ENCODE data around the gene C1QTNF6.
A peak's percentile ranks its signal among the peaks of the same experiment; 100 is the strongest.

The C1QTNF6 gene

GRCh38 chr22:37218399-37218770 lies 30.3 kb upstream of the C1QTNF6 start:
- no peak overlapping the region for H2BK5ac ChIP-seq (ENCODE audit: low read depth, low read length, poor library complexity, severe bottlenecking)

DNA sequence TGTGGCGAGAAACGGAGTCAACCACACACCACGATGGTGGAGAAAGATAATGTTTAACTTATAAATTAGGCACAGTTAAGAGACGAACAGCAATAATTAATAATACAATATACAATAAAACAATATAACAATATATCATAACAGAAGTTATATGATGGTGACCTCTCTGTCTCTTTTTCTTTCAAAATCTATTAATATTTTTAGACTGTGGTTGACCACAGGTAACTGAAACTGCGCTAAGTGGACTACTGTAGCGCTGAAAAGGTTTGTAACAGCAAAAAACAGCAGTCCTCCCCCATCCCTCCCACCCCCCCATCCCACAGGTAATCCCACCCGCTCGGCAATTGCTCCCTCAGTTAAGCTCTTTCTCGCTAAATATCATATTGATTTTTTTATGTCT lies 27.8 kb upstream of the C1QTNF6 start:
- H3K27ac ChIP-seq (ENCODE audit: low read length, poor library complexity, severe bottlenecking): no peak overlapping the region
- H3K18ac ChIP-seq (ENCODE audit: low read depth in 1 of 2, low read length in 2 of 2): no peak overlapping the region
- H2BK15ac ChIP-seq (ENCODE audit: low read depth, poor library complexity, severe bottlenecking): no peak overlapping the region
- DNase-seq: no peak
- no peak overlapping the region for H4K8ac ChIP-seq (ENCODE audit: low read length)
- WGBS: 95% methylated on average over 7 of the region's 9 CpGs
- no peak overlapping the region for H3K14ac ChIP-seq (ENCODE audit: low read length in 2 of 2)
- H3K4me3 ChIP-seq (ENCODE audit: insufficient read depth in 1 of 2, low read depth in 1 of 2, low read length in 2 of 2): no peak overlapping the region
- no peak overlapping the region for H2AK5ac ChIP-seq (ENCODE audit: low read length, severe bottlenecking)
- no peak overlapping the region for H2BK12ac ChIP-seq (ENCODE audit: low read length in 2 of 2)
- H2BK120ac ChIP-seq (ENCODE audit: low read depth, low read length): no peak overlapping the region
- no peak overlapping the region for H3K4me2 ChIP-seq (ENCODE audit: low read length, poor library complexity, severe bottlenecking)
- H3K27me3 ChIP-seq (ENCODE audit: control insufficient read depth in 1 of 2, insufficient read depth in 1 of 2, low read length in 2 of 2): peaks cover 18 to 72% of the 10 kb centered on the region in 2 experiments
- H3K9me3 ChIP-seq (ENCODE audit: control insufficient read depth, low read length): no peaks in the 10 kb centered on the region
- no peak overlapping the region for H4K91ac ChIP-seq (ENCODE audit: low read length)
- no peak overlapping the region for H2AFZ ChIP-seq (ENCODE audit: low read depth, low read length)
- H3K9ac ChIP-seq (ENCODE audit: low read length): no peak overlapping the region
- H3K4ac ChIP-seq (ENCODE audit: low read depth in 1 of 2, low read length in 2 of 2): no peak overlapping the region
- H3K4me1 ChIP-seq (ENCODE audit: control insufficient read depth, insufficient read depth, low read depth, low read length): peaks cover 14% of the 10 kb centered on the region
- H2BK5ac ChIP-seq (ENCODE audit: low read depth, low read length, poor library complexity, severe bottlenecking): no peak overlapping the region
- H3K79me1 ChIP-seq (replicated peaks; ENCODE audit: low read length, poor library complexity, severe bottlenecking): no peaks in the 10 kb centered on the region
- H3K23ac ChIP-seq (ENCODE audit: low read length in 2 of 2): no peak overlapping the region
- H3K36me3 ChIP-seq (ENCODE audit: control insufficient read depth in 1 of 2, insufficient read depth in 2 of 2, low read depth in 1 of 2, low read length in 2 of 2): no peaks in the 10 kb centered on the region

More at GRCh38 chr22:37218399-37218770, 30.3 kb upstream of the C1QTNF6 start:
- no peak overlapping the region for H2BK15ac ChIP-seq (ENCODE audit: low read depth, poor library complexity, severe bottlenecking)
- H3K14ac ChIP-seq (ENCODE audit: low read length in 2 of 2): peak overlapping the region in 1 of 2 experiments; percentile 6
- H3K27me3 ChIP-seq (ENCODE audit: control insufficient read depth in 1 of 2, insufficient read depth in 1 of 2, low read length in 2 of 2): peaks cover 3 to 52% of the 10 kb centered on the region in 2 experiments
- H3K4me3 ChIP-seq (ENCODE audit: insufficient read depth in 1 of 2, low read depth in 1 of 2, low read length in 2 of 2): no peak overlapping the region
- H2AFZ ChIP-seq (ENCODE audit: low read depth, low read length): no peak overlapping the region
- 86% methylated on average over 6 of the region's 6 CpGs for WGBS
- no peak overlapping the region for H4K8ac ChIP-seq (ENCODE audit: low read length)
- no peak overlapping the region for H3K23ac ChIP-seq (ENCODE audit: low read length in 2 of 2)
- H2AK5ac ChIP-seq (ENCODE audit: low read length, severe bottlenecking): no peak overlapping the region
- no peak overlapping the region for H3K4me2 ChIP-seq (ENCODE audit: low read length, poor library complexity, severe bottlenecking)
- no peaks in the 10 kb centered on the region for H3K79me1 ChIP-seq (replicated peaks; ENCODE audit: low read length, poor library complexity, severe bottlenecking)
- no peak overlapping the region for H3K9ac ChIP-seq (ENCODE audit: low read length)
- H3K27ac ChIP-seq (ENCODE audit: low read length, poor library complexity, severe bottlenecking): no peak overlapping the region
- H3K9me3 ChIP-seq (ENCODE audit: control insufficient read depth, low read length): no peaks in the 10 kb centered on the region
- H3K4ac ChIP-seq (ENCODE audit: low read depth in 1 of 2, low read length in 2 of 2): no peak overlapping the region
- H2BK120ac ChIP-seq (ENCODE audit: low read depth, low read length): no peak overlapping the region
- peaks cover 9% of the 10 kb centered on the region for H3K4me1 ChIP-seq (ENCODE audit: control insufficient read depth, insufficient read depth, low read depth, low read length)
- no peaks in the 10 kb centered on the region for H3K36me3 ChIP-seq (ENCODE audit: control insufficient read depth in 1 of 2, insufficient read depth in 2 of 2, low read depth in 1 of 2, low read length in 2 of 2)
- no peak overlapping the region for H4K91ac ChIP-seq (ENCODE audit: low read length)
- DNase-seq: no peak
- H3K18ac ChIP-seq (ENCODE audit: low read depth in 1 of 2, low read length in 2 of 2): no peak overlapping the region
- H2BK12ac ChIP-seq (ENCODE audit: low read length in 2 of 2): no peak overlapping the region

- Histone ChIP-seq H3K4me2 (ENCODE audit: low read length, poor library complexity, severe bottlenecking) (no peak overlapping the region), H3K27ac (ENCODE audit: low read length, poor library complexity, severe bottlenecking) (no peak overlapping the region), H3K9ac (ENCODE audit: low read length) (no peak overlapping the region), H3K9me3 (ENCODE audit: control insufficient read depth, low read length) (no peaks in the 10 kb centered on the region), H2BK5ac (ENCODE audit: low read depth, low read length, poor library complexity, severe bottlenecking) (no peak overlapping the region), H3K79me1 (replicated peaks; ENCODE audit: low read length, poor library complexity, severe bottlenecking) (no peaks in the 10 kb centered on the region), H2AFZ (ENCODE audit: low read depth, low read length) (no peak overlapping the region), H3K4me3 (ENCODE audit: insufficient read depth in 1 of 2, low read depth in 1 of 2, low read length in 2 of 2) (no peak overlapping the region), H3K18ac (ENCODE audit: low read depth in 1 of 2, low read length in 2 of 2) (no peak overlapping the region), H2BK120ac (ENCODE audit: low read depth, low read length) (no peak overlapping the region), H2BK15ac (ENCODE audit: low read depth, poor library complexity, severe bottlenecking) (no peak overlapping the region), H3K27me3 (ENCODE audit: control insufficient read depth in 1 of 2, insufficient read depth in 1 of 2, low read length in 2 of 2) (peaks cover 26 to 79% of the 10 kb centered on the region in 2 experiments), H2AK5ac (ENCODE audit: low read length, severe bottlenecking) (no peak overlapping the region), H3K23ac (ENCODE audit: low read length in 2 of 2) (no peak overlapping the region), H2BK12ac (ENCODE audit: low read length in 2 of 2) (no peak overlapping the region), H4K91ac (ENCODE audit: low read length) (no peak overlapping the region), H3K4me1 (ENCODE audit: control insufficient read depth, insufficient read depth, low read depth, low read length) (peaks cover 14% of the 10 kb centered on the region), H3K14ac (ENCODE audit: low read length in 2 of 2) (no peak overlapping the region), H3K4ac (ENCODE audit: low read depth in 1 of 2, low read length in 2 of 2) (no peak overlapping the region), H4K8ac (ENCODE audit: low read length) (no peak overlapping the region), H3K36me3 (ENCODE audit: control insufficient read depth in 1 of 2, insufficient read depth in 2 of 2, low read depth in 1 of 2, low read length in 2 of 2) (no peaks in the 10 kb centered on the region)
- WGBS: 88% methylated on average over 13 of the region's 13 CpGs
- DNase-seq: no peak
These were observed 26.6 kb upstream of the C1QTNF6 start for GRCh38 chr22:37214731-37215030.

DNA sequence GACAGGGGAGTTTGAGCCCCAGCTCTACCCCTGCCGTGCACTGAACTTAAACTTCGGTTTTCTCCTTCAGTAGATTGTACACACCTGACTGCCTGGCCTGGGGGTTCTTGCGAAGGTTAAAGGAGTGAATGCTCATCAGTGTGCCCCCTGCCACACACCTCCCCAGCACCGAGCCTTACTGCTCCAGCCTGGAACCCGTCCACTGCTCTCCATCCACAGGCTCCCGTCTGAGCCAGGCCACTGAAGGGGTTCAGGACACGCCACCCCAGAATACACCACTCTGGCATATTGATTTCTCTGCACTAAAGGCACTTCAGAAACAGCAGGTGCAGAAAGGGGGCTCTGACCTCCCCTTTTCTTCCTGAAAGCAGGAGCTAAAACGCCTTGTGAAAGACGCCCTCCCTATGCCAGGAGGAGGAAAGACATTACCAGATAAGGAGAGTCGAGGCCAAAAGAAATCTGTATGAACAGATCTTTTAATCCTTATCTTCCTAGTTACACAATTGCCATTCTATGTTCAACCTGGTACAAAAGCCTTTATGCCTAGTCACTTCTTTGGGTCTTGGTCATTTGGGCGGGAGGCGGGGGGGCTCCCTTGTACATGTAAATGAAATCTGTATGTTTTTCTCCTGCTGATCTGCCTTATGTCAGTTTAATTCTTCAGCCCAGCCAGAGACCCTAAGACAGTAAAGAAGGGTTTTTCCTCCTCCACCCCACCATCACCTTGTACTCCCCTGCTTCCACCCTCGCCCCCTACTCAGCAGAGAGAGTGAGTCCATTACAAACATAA lies 26.1 kb upstream of the C1QTNF6 start:
- 85% methylated on average over 13 of the region's 13 CpGs for WGBS
- Histone ChIP-seq H2BK15ac (ENCODE audit: low read depth, poor library complexity, severe bottlenecking) (no peak overlapping the region), H3K4me1 (ENCODE audit: control insufficient read depth, insufficient read depth, low read depth, low read length) (peaks cover 13% of the 10 kb centered on the region), H2BK5ac (ENCODE audit: low read depth, low read length, poor library complexity, severe bottlenecking) (no peak overlapping the region), H3K14ac (ENCODE audit: low read length in 2 of 2) (no peak overlapping the region), H3K27ac (ENCODE audit: low read length, poor library complexity, severe bottlenecking) (no peak overlapping the region), H3K4me2 (ENCODE audit: low read length, poor library complexity, severe bottlenecking) (no peak overlapping the region), H4K91ac (ENCODE audit: low read length) (no peak overlapping the region), H3K23ac (ENCODE audit: low read length in 2 of 2) (no peak overlapping the region), H3K27me3 (ENCODE audit: control insufficient read depth in 1 of 2, insufficient read depth in 1 of 2, low read length in 2 of 2) (peaks cover 26 to 79% of the 10 kb centered on the region in 2 experiments), H3K36me3 (ENCODE audit: control insufficient read depth in 1 of 2, insufficient read depth in 2 of 2, low read depth in 1 of 2, low read length in 2 of 2) (no peaks in the 10 kb centered on the region), H2BK12ac (ENCODE audit: low read length in 2 of 2) (no peak overlapping the region), H2AFZ (ENCODE audit: low read depth, low read length) (no peak overlapping the region), H3K4me3 (ENCODE audit: insufficient read depth in 1 of 2, low read depth in 1 of 2, low read length in 2 of 2) (no peak overlapping the region), H2BK120ac (ENCODE audit: low read depth, low read length) (no peak overlapping the region), H2AK5ac (ENCODE audit: low read length, severe bottlenecking) (no peak overlapping the region), H3K9ac (ENCODE audit: low read length) (no peak overlapping the region), H4K8ac (ENCODE audit: low read length) (no peak overlapping the region), H3K79me1 (replicated peaks; ENCODE audit: low read length, poor library complexity, severe bottlenecking) (no peaks in the 10 kb centered on the region), H3K4ac (ENCODE audit: low read depth in 1 of 2, low read length in 2 of 2) (no peak overlapping the region), H3K18ac (ENCODE audit: low read depth in 1 of 2, low read length in 2 of 2) (no peak overlapping the region), H3K9me3 (ENCODE audit: control insufficient read depth, low read length) (no peaks in the 10 kb centered on the region)
- DNase-seq: no peak
